22Rv1 (cell line): Measurements from ENCODE around the gene EPB41L4B.

Source experiments
- H3K27ac ChIP-seq: fragments of 450-650 bp; 2 replicates; pipeline ENCODE4 v1.5.1; 2017
- CTCF ChIP-seq: fragments of 450-650 bp; IDR thresholded peaks from 2 replicates; pipeline ENCODE4 v1.5.1; 2017; ENCODE audit warnings: mild to moderate bottlenecking
- ZFX ChIP-seq: fragments of 450-650 bp; IDR thresholded peaks from 2 replicates; pipeline ENCODE4 v1.6.1; 2017; ENCODE audit warnings: antibody characterized with exemption, borderline replicate concordance

EPB41L4B gene

GRCh38 chr9:109168170-109168569 lies 152.7 kb downstream of the EPB41L4B start:
- TF ChIP-seq ZFX (no peak), CTCF (no peak)
- no peak overlapping the region for H3K27ac ChIP-seq

DNA sequence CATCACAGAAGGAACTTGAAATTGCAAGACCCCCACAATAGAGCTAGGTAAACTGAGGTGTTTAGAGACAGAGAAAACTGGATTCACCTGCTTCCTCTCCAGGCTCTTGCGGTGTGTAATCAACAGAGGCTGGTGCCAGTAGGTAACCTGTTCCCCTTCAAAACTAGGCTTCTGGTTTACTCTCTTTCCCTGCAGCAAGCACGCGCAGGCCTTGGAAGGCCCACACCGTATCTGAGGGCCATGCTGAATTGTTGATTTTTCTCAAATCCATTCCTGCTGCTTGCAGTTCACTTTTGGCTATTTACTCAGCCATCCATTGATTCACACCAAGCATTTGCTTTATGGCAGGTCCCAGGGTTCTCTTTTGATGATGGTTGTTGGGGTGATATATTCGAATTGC lies 153.1 kb downstream of the EPB41L4B start:
- no peak for TF ChIP-seq ZFX
- TF ChIP-seq CTCF: no peak
- no peak overlapping the region for H3K27ac ChIP-seq

DNA sequence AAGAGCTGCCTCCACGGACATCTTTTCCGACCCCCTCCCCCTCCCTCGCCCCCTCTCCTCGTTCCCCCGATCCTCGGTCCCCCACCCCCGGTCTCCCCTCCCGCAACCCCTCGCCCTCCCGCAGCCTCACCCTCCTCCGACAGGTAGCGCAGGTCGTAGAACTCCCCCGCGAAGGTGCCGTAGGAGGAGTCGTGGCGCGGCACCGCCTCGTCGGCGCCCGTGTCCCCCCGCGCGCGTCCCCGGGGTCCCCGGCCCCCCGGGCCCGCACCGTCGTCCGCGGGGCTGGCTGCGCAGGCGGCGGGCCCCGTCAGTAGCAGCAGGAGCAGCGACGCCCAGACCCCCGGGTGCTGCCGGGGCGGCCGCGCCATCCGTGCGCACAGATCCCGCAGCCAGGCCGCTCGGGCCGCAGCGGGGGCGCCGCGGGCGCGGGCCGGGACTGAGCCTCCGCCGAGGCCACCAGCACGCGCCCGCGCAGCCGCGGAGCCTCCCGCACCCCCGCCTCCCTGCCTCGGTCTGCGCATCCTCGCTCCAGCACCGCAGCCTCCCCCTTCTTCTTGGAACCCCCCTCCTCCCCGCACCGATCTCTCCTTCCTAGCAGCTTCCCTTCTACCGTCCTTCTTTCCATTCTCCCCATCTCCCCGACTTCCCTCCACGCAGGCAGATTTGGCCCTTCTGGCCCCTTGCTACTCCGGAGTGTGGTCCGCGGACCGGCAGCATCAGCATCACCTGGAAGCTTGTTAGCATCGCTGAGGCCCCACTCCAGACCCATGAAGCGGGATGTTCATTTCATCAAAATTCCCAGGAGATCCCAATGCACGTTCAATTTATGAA lies 153.9 kb downstream of the EPB41L4B start, which contains the start of gene FRRS1L:
Gene FRRS1L, minus strand, starts transcription at position 479 of the 831 bp plus-strand sequence. Its CDS starts 111 bp downstream, at position 368.
- H3K27ac ChIP-seq: no peak within 1 kb of the TSS
- TF ChIP-seq ZFX (no peak), CTCF (no peak)

- H3K27ac ChIP-seq: no peak overlapping the region
- no peak for TF ChIP-seq ZFX
- TF ChIP-seq CTCF: no peak
Observed at GRCh38 chr9:109166171-109166770, 154.6 kb downstream of the EPB41L4B start.

GRCh38 chr9:109164042-109164441 lies 156.8 kb downstream of the EPB41L4B start:
- TF ChIP-seq ZFX (no peak), CTCF (no peak)
- H3K27ac ChIP-seq: no peak overlapping the region

GRCh38 chr9:109163194-109163593 lies 157.7 kb downstream of the EPB41L4B start:
- no peak for TF ChIP-seq CTCF
- TF ChIP-seq ZFX: no peak
- no peak overlapping the region for H3K27ac ChIP-seq

DNA sequence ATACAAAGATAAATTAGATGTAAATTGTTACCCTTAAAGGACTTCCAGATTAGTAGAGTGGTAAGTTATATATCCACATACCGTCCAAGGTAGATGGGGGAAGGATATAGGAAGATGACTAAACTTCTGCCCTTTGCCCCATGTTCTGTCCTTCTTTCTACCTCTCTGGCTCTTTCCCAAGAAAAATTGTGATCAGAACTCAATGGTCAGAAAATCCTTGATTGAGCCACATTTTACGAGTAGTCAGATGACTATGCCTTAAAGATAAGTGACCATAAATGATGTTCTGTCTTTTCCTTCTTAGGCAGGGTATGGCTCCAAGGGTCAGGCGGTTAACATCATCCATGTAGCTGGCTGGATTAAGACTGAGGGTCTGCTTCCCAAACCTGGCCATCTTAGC lies 158.2 kb downstream of the EPB41L4B start:
- no peak overlapping the region for H3K27ac ChIP-seq
- no peak for TF ChIP-seq ZFX
- TF ChIP-seq CTCF: no peak
